ENCODE measurements around the gene KMT5C.
"Not testable (repeated sequence)": the region's sequence is repeated elsewhere in the genome, so short reads cannot be mapped to it uniquely, and the experiment has no call there.

The KMT5C gene

GRCh38 chr19:55316646-55317045 is 23.0 kb upstream of the KMT5C start:
- no peak for DNase-seq (ENCODE audit: low read depth in 3 of 3, low spot score in 1 of 3)

- no peak for DNase-seq (ENCODE audit: low read depth in 3 of 3, low spot score in 1 of 3)
Observed at GRCh38 chr19:55319785-55320184, 19.9 kb upstream of the KMT5C start.

- no peak for DNase-seq (ENCODE audit: low read depth in 3 of 3, low spot score in 1 of 3)
Observed at GRCh38 chr19:55320844-55321419, 18.7 kb upstream of the KMT5C start.

GRCh38 chr19:55321466-55322137 is 18.1 kb upstream of the KMT5C start:
- DNase-seq (ENCODE audit: low read depth in 3 of 3, low spot score in 1 of 3), result no peak

- no peak for DNase-seq (ENCODE audit: low read depth in 3 of 3, low spot score in 1 of 3)
Observed at GRCh38 chr19:55322204-55322885, 17.3 kb upstream of the KMT5C start.

GRCh38 chr19:55324662-55325061 is 15.0 kb upstream of the KMT5C start:
- no peak for DNase-seq (ENCODE audit: low read depth in 3 of 3, low spot score in 1 of 3)

GRCh38 chr19:55325172-55325571 is 14.5 kb upstream of the KMT5C start, which contains the start of gene TMEM150B:
Gene TMEM150B (minus strand): TSS chr19:55325341. CDS start chr19:55321036, 4,305 bp downstream.
- DNase-seq (ENCODE audit: low read depth in 3 of 3, low spot score in 1 of 3), result no peak

- DNase-seq (ENCODE audit: low read depth in 3 of 3, low spot score in 1 of 3), result not testable (repeated sequence)
Observed at GRCh38 chr19:55328774-55329318, 10.8 kb upstream of the KMT5C start.

- DNase-seq (ENCODE audit: low read depth in 3 of 3, low spot score in 1 of 3), result not testable (repeated sequence)
Observed at GRCh38 chr19:55329791-55330190, 9.9 kb upstream of the KMT5C start.

GRCh38 chr19:55333870-55334269 is 5.8 kb upstream of the KMT5C start:
- no peak for DNase-seq (ENCODE audit: low read depth in 3 of 3, low spot score in 1 of 3)

- DNase-seq (ENCODE audit: low read depth in 3 of 3, low spot score in 1 of 3), result no peak
Observed at GRCh38 chr19:55336101-55336500, 3.6 kb upstream of the KMT5C start.

GRCh38 chr19:55339889-55340783 is 460 bp downstream of the KMT5C start:
- DNase-seq (ENCODE audit: low read depth in 3 of 3, low spot score in 1 of 3), result no peak

- DNase-seq (ENCODE audit: low read depth in 3 of 3, low spot score in 1 of 3), result no peak
Observed at GRCh38 chr19:55340784-55341147, 1.1 kb downstream of the KMT5C start.

- DNase-seq (ENCODE audit: low read depth in 3 of 3, low spot score in 1 of 3), result peak in 1 of 3 donors; percentile 46
Observed at GRCh38 chr19:55341171-55341588, 1.5 kb downstream of the KMT5C start.

GRCh38 chr19:55341595-55342531 is 2.2 kb downstream of the KMT5C start:
- no peak for DNase-seq (ENCODE audit: low read depth in 3 of 3, low spot score in 1 of 3)

- DNase-seq (ENCODE audit: low read depth in 3 of 3, low spot score in 1 of 3), result no peak
Observed at GRCh38 chr19:55344444-55344843, 4.8 kb downstream of the KMT5C start.

GRCh38 chr19:55345101-55345817 is 5.6 kb downstream of the KMT5C start:
- no peak for DNase-seq (ENCODE audit: low read depth in 3 of 3, low spot score in 1 of 3)

- DNase-seq (ENCODE audit: low read depth in 3 of 3, low spot score in 1 of 3), result no peak
Observed at GRCh38 chr19:55345818-55346724, 6.4 kb downstream of the KMT5C start.

Measured in stimulated activated CD4-positive, alpha-beta T cell treated with anti-CD3 and anti-CD28 coated beads, TNF-alpha, amount 100 ng/mL, for 1 hour (primary cell).